K562 (cell line): ENCODE data around the gene ACSS1.

Source experiments
- GABPB1 ChIP-seq: sonication (generic); formaldehyde crosslinking; IDR thresholded peaks from 2 replicates; pipeline ENCODE4 v1.8.0; 2022; ENCODE audit warnings: mild to moderate bottlenecking, missing genetic modification reagents
- POLR2A ChIP-seq: fragments of 450-650 bp; conservative IDR thresholded peaks from 2 replicates; pipeline ENCODE4 v1.6.1; 2016
- ZNF174 ChIP-seq: fragments of 250-450 bp; sonication (Bioruptor Pico); IDR thresholded peaks from 2 replicates; pipeline ENCODE4 v1.4.0; 2020; ENCODE audit warnings: mild to moderate bottlenecking

DNA sequence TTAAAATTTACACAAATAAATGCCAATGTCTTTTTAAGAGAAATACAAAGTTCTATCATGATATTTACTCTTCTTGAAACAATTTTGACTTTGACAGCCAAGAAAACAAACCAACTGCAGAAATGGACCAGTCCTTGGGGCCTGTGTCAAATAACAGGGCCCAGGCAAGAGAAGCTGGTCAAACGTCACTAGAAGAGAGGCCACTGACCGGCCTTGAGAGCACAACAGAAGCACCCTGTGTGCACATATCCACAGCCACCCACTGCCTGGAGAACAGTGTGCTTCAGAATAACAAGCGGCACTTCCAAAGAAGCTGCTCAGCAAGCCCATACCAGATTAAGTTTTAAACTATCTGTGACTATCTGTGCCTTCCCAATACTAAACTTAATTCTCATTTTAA lies 80.1 kb downstream of the ACSS1 start:
- no peak for TF ChIP-seq GABPB1 (CRISPR knock-in tag)
- no peak for TF ChIP-seq POLR2A
- no peak for TF ChIP-seq ZNF174 (CRISPR knock-in tag)
